ENCODE data around the gene STARD5. TPM values are rescaled to one million over a fixed set of nuclear protein-coding genes. Genes with fewer than 3 reads are reported as not detected.

Gene STARD5
- total and polyA plus RNA-seq, 2 donors, result 15.9 to 25.5 TPM

GRCh38 chr15:81314378-81314777 lies 9.6 kb downstream of the STARD5 start:
- 94% methylated on average over 5 of the region's 5 CpGs for WGBS
- Histone ChIP-seq H3K4me3 (ENCODE audit: low read depth, low read length) (no peak overlapping the region), H3K27ac (ENCODE audit: low read depth) (no peak overlapping the region), H3K4me1 (ENCODE audit: insufficient read depth) (no peaks in the 10 kb centered on the region), H3K36me3 (ENCODE audit: insufficient read depth) (no peaks in the 10 kb centered on the region)
- DNase-seq (ENCODE audit: extremely low spot score), result no peak

DNA sequence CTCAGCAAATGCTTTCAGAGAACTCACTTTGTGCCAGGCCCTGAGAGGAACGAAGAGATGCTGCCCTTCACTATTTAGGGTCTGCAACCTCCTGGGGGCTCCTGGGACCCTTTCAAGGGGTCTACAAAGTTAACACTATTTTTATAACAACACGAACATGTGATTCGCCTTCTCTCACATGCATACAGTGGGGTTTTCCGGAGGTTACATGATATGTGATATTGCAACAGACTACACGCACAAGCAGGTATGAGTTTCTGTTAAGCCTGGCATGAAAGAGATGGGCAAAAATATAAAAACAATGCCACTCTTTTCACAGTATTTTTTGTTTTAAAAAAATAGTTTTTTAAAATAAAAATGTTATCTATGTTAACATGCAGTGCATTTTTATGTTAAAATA lies 10.3 kb downstream of the STARD5 start:
- 89% methylated on average over 5 of the region's 5 CpGs for WGBS
- DNase-seq (ENCODE audit: extremely low spot score), result no peak
- no peaks in the 10 kb centered on the region for H3K4me1 ChIP-seq (ENCODE audit: insufficient read depth)
- H3K4me3 ChIP-seq (ENCODE audit: low read depth, low read length), result no peak overlapping the region
- H3K27ac ChIP-seq (ENCODE audit: low read depth), result no peak overlapping the region
- H3K36me3 ChIP-seq (ENCODE audit: insufficient read depth), result no peaks in the 10 kb centered on the region

- no peaks in the 10 kb centered on the region for H3K36me3 ChIP-seq (ENCODE audit: insufficient read depth)
- DNase-seq (ENCODE audit: extremely low spot score), result no peak
- H3K4me3 ChIP-seq (ENCODE audit: low read depth, low read length), result no peak overlapping the region
- H3K27ac ChIP-seq (ENCODE audit: low read depth), result peak overlapping the region; percentile 63
- H3K4me1 ChIP-seq (ENCODE audit: insufficient read depth), result no peaks in the 10 kb centered on the region
- 52% methylated on average over 22 of the region's 22 CpGs for WGBS
Observed at GRCh38 chr15:81312790-81313543, 11.0 kb downstream of the STARD5 start.

DNA sequence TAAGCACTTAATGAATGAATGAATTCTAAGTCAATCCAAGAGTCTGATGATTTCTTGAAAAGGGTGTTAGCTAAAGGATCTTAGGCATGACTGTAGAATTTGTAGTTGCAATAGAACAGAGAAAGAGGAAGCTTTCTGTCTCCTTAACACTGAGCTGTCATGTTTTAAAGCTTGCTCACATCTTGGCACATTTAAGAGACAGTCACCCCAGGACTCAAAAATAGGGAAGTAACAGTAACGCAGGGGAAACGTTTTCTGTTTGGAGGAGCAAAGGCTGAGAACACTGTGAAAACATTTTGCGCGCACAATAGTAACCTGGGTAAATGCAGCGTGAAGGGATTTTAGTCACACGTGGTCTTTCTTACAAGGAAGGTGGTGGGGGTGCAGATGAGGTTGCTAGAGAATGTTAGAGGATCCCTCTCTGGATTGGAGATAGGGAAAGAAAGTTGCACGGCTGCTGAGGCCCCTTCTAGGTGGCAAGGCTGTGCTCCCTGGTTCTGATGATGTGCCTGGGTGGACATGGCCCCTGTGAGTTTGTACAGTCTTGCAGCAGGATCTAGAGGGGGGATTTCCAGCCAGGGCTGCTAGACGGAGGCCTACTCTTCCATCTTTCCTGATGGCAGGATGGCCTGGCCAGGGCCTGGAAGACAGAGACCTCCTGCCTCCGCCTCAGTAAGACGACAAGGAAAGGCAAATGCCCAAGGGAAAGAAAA lies 12.0 kb downstream of the STARD5 start:
- Histone ChIP-seq H3K4me1 (ENCODE audit: insufficient read depth) (no peaks in the 10 kb centered on the region), H3K4me3 (ENCODE audit: low read depth, low read length) (no peak overlapping the region), H3K27ac (ENCODE audit: low read depth) (peak overlapping the region; percentile 0), H3K36me3 (ENCODE audit: insufficient read depth) (no peaks in the 10 kb centered on the region)
- no peak for DNase-seq (ENCODE audit: extremely low spot score)
- WGBS, result 82% methylated on average over 10 of the region's 10 CpGs

DNA sequence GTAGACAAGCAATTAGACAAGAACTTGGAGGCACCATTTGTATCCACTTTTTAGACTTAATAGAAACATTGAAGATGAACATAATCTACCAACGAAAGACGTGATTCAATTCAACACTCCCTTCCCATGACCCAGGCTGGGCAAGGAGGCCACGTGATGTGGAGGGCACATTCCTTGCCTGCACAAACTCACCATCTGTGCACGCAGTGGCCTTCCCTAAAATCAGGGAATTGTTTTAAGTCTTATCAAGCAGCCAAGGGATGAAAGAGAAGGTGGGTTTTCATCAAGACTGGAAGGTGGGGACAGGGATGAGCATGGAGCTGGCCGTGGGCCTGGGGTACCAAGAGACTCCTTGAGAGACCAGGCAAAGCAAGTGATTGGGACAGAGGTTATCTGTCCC lies 13.5 kb downstream of the STARD5 start:
- DNase-seq (ENCODE audit: extremely low spot score), result no peak
- Histone ChIP-seq H3K36me3 (ENCODE audit: insufficient read depth) (no peaks in the 10 kb centered on the region), H3K4me1 (ENCODE audit: insufficient read depth) (no peaks in the 10 kb centered on the region), H3K27ac (ENCODE audit: low read depth) (no peak overlapping the region), H3K4me3 (ENCODE audit: low read depth, low read length) (no peak overlapping the region)
- 96% methylated on average over 5 of the region's 5 CpGs for WGBS

- WGBS, result 95% methylated on average over 8 of the region's 8 CpGs
- Histone ChIP-seq H3K27ac (ENCODE audit: low read depth) (no peak overlapping the region), H3K36me3 (ENCODE audit: insufficient read depth) (no peaks in the 10 kb centered on the region), H3K4me1 (ENCODE audit: insufficient read depth) (no peaks in the 10 kb centered on the region), H3K4me3 (ENCODE audit: low read depth, low read length) (no peak overlapping the region)
- no peak for DNase-seq (ENCODE audit: extremely low spot score)
Observed at GRCh38 chr15:81309647-81310450, 14.1 kb downstream of the STARD5 start.

GRCh38 chr15:81308260-81308659 lies 15.7 kb downstream of the STARD5 start:
- 77% methylated on average over 2 of the region's 2 CpGs for WGBS
- Histone ChIP-seq H3K36me3 (ENCODE audit: insufficient read depth) (peaks cover 2% of the 10 kb centered on the region), H3K4me1 (ENCODE audit: insufficient read depth) (no peaks in the 10 kb centered on the region), H3K4me3 (ENCODE audit: low read depth, low read length) (no peak overlapping the region), H3K27ac (ENCODE audit: low read depth) (no peak overlapping the region)
- DNase-seq (ENCODE audit: extremely low spot score), result no peak

- H3K4me1 ChIP-seq (ENCODE audit: insufficient read depth), result no peaks in the 10 kb centered on the region
- no peak overlapping the region for H3K4me3 ChIP-seq (ENCODE audit: low read depth, low read length)
- peaks cover 2% of the 10 kb centered on the region for H3K36me3 ChIP-seq (ENCODE audit: insufficient read depth)
- 63% methylated on average over 5 of the region's 5 CpGs for WGBS
- H3K27ac ChIP-seq (ENCODE audit: low read depth), result peak overlapping the region; percentile 49
- no peak for DNase-seq (ENCODE audit: extremely low spot score)
Observed at GRCh38 chr15:81304226-81304625, 19.7 kb downstream of the STARD5 start.

DNA sequence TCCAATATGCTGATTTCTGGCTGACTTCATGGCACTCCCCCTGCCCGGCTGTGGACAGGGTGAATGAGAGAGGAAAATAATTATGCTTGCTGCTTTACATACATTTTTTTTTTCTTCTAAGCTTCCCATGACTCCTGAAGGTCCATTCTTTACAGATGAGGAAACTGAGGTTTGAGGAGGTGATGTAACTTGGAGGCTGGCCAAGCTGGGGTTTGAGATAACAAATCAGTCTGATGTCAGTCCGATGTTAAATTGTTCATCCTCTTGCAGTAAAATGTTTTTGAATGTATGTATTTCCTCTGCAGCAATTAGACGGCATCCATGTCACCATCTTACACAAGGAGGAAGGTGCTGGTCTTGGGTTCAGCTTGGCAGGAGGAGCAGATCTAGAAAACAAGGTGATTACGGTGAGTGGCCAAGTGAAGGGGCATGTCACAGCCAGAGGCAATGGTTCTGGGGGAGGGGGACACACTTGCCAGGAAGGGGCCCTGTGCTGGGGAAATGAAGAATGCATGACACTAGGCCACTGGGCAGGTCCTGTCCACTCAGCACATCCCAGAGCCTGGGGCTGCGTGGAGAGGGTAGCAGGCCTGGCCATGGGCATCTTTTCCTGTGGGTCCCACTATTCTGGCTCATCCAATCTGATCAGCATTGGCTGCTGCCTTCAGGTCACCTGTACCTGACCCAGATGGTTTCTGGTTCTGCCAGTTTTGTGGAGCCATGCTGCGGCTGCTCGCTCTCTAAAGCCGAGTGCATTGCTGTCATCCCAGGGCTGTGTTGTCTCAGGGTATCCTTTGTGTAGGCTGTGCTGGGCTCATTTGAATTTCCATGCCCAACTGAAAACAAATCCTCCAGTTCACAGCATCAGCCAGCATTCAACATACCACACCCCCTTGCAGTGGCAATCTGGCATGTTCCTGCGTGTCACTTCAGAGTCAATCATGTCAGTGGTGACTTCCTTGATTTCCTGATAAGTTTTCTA lies 20.4 kb downstream of the STARD5 start:
- peak; percentile 70 for DNase-seq (ENCODE audit: extremely low spot score)
- peaks cover 2% of the 10 kb centered on the region for H3K36me3 ChIP-seq (ENCODE audit: insufficient read depth)
- peak overlapping the region; percentile 49 for H3K27ac ChIP-seq (ENCODE audit: low read depth)
- H3K4me1 ChIP-seq (ENCODE audit: insufficient read depth), result no peaks in the 10 kb centered on the region
- WGBS, result 73% methylated on average over 9 of the region's 9 CpGs
- no peak overlapping the region for H3K4me3 ChIP-seq (ENCODE audit: low read depth, low read length)

DNA sequence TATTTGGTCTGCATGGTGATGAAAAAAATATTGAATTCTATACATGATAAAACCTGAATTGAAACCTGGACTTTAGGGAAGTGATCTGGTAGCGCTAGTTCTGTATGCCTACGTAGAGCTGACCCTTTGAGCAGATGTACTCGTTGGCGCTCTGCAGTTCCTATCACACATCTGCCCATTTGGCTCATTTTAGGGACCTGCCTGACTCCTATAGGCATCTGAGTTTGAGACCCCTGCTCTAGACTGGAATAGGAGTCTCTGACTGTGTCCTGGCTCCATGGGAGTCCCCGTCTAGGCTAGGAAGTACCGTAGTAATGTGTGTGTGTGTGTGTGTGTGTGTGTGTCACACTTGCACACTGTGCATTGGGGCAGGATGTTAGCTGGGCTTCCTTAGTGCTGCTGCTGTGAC lies 21.2 kb downstream of the STARD5 start:
- no peak for DNase-seq (ENCODE audit: extremely low spot score)
- 82% methylated on average over 6 of the region's 6 CpGs for WGBS
- peaks cover 2% of the 10 kb centered on the region for H3K36me3 ChIP-seq (ENCODE audit: insufficient read depth)
- H3K4me3 ChIP-seq (ENCODE audit: low read depth, low read length), result no peak overlapping the region
- H3K27ac ChIP-seq (ENCODE audit: low read depth), result no peak overlapping the region
- no peaks in the 10 kb centered on the region for H3K4me1 ChIP-seq (ENCODE audit: insufficient read depth)

DNA sequence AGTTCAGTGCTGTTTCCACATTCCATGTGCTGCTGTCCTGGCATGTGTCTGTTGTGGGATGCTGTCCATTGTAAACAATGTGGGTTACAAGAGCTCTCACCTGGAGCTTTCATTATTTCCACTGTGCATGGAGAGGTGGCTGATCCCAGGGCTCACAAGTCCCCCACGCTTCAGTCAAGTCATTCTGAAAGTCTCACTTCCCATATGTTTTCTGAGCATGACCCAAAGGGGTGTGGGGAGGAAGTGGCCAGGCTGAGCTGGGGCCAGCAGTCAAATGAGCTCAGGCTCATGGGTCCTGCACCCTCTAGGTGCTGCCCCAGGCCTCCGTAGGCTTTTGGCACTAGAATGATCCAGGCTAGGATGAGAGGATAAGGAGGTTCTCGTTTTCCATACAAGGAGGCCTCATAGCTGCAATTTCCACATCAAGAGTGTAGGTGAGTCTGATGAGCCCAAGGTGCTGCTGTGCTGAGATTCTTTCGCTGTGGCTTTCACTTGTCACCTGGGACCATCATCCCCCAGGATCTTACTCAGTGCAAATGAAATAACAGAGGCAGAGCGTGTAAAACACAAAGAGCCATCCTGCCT lies 22.0 kb downstream of the STARD5 start:
- Histone ChIP-seq H3K4me3 (ENCODE audit: low read depth, low read length) (no peak overlapping the region), H3K36me3 (ENCODE audit: insufficient read depth) (peaks cover 2% of the 10 kb centered on the region), H3K27ac (ENCODE audit: low read depth) (no peak overlapping the region), H3K4me1 (ENCODE audit: insufficient read depth) (no peaks in the 10 kb centered on the region)
- 78% methylated on average over 5 of the region's 5 CpGs for whole genome bisulfite sequencing
- no peak for DNase-seq (ENCODE audit: extremely low spot score)

DNA sequence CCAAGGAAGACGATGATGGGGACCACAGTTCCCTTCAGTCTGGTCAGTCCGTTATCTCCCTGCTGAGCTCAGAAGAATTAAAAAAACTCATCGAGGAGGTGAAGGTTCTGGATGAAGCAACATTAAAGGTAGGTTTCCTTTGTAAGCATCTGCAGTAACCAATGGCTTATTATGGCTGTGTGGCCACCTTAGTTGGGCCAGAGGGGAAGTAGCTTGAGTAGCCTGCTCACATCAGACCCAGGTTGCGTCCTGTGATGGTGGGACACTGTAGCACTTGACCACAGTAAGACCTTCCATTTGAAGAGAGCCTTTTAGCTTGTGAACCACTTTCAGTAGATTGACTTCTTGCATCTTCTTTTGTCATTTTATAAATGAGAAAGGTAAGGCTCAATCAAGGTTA lies 22.6 kb downstream of the STARD5 start:
- WGBS, result 94% methylated on average over 4 of the region's 4 CpGs
- no peak for DNase-seq (ENCODE audit: extremely low spot score)
- no peak overlapping the region for H3K27ac ChIP-seq (ENCODE audit: low read depth)
- no peaks in the 10 kb centered on the region for H3K4me1 ChIP-seq (ENCODE audit: insufficient read depth)
- peaks cover 2% of the 10 kb centered on the region for H3K36me3 ChIP-seq (ENCODE audit: insufficient read depth)
- no peak overlapping the region for H3K4me3 ChIP-seq (ENCODE audit: low read depth, low read length)
